Testis (tissue), 3 donors: ENCODE measurements around the gene KIF27. TPM values are rescaled to one million over a fixed set of nuclear protein-coding genes. Genes with fewer than 3 reads are reported as not detected.
"Not testable (repeated sequence)": the region's sequence is repeated elsewhere in the genome, so short reads cannot be mapped to it uniquely, and the experiment has no call there.

Source experiments
- DNase-seq: peaks from one replicate; pipeline ENCODE4 v3.0.0-alpha.2; 2019
- H3K27ac ChIP-seq, 2 donors: fragments of 200-600 bp; sonication (generic); one replicate each; pipeline ENCODE4 v1.5.1; 2019
- H3K27me3 ChIP-seq: fragments of 200-600 bp; sonication (generic); one replicate; pipeline ENCODE4 v1.5.1; 2019
- H3K36me3 ChIP-seq: fragments of 200-600 bp; sonication (generic); one replicate; pipeline ENCODE4 v1.5.1; 2017; ENCODE audit warnings: low read depth; ENCODE audit errors: missing control alignments
- H3K4me1 ChIP-seq: fragments of 200-600 bp; sonication (generic); one replicate; pipeline ENCODE4 v1.5.1; 2019
- H3K4me3 ChIP-seq, 2 donors: fragments of 200-600 bp; sonication (generic); one replicate each; pipeline ENCODE4 v1.5.1; 2017 to 2019
- H3K9me3 ChIP-seq: fragments of 200-600 bp; sonication (generic); one replicate; pipeline ENCODE4 v1.5.1; 2017
- WGBS, 2 donors: methylation state at CpG; one replicate each; pipeline ENCODE4 v1.1.5; 2018; 5-methylcytosine and 5-hydroxymethylcytosine counted together
- intact Hi-C: fragments of 100-400 bp; cut with DNase I; formaldehyde crosslinking; loops from one replicate; pipeline ENCODE4 v1.15.1; 2023; ENCODE audit warnings: low total_unique reads
- polyA plus RNA-seq: library from polyadenylated mRNA; stranded (reverse); fragments of 350-450 nt; fragmentation: Illumina TruSeq; extraction: RNeasy Lipid Tissue Mini Kit (QIAGEN cat#74804); gene quantifications from one replicate; pipeline ENCODE4 v1.2.3, GENCODE V29; 2014; ENCODE audit warnings: low read depth, low replicate concordance; ENCODE audit not compliant: insufficient read depth
- total RNA-seq, 2 donors: library from RNA; depleted of rRNA; stranded (reverse); fragments of >200 nt; gene quantifications; one replicate each; pipeline ENCODE4 v1.2.3, GENCODE V29; 2016

Gene KIF27
- total and polyA plus RNA-seq, 3 donors from 2014 or later: 16.1 to 29.4 (median 22.5) TPM

DNA sequence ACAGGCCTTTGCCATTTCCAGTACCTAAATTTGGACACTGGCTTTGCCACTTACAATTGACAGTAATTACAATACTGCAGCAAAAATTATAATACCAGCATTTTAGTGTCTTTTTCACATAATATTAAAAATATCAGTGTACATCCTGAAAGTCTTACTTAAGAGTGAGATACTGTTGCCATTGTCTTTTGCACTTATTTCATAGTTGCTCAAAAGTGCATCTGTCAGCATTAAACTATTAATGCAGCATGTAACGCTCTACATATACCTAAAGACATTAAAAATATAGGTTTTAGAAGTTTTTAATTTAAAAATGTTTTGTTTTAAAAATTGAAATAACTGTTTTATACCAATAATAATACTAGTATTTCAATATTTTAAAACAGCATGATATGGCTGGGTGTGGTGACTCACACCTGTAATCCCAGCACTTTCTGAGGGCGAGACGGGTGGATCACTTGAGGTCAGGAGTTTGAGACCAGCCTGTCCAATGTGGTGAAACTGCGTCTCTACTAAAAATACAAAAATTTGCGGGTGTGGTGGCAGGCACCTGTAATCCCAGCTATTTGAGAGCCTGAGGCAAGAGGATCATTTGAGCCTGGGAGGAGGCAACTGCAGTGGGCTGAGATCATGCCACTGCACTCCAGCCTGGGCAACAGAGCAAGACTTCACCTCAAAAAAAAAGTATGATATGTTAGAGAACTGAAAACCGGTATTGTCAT lies 39.4 kb downstream of the KIF27 start:
- WGBS, 2 donors: 93 to 98% methylated on average over 6 of the region's 6 CpGs
- H3K27me3 ChIP-seq, H3K36me3 ChIP-seq, H3K9me3 ChIP-seq, H3K4me1 ChIP-seq, DNase-seq, H3K4me3 ChIP-seq, H3K27ac ChIP-seq, intact Hi-C loops: not testable (repeated sequence)

DNA sequence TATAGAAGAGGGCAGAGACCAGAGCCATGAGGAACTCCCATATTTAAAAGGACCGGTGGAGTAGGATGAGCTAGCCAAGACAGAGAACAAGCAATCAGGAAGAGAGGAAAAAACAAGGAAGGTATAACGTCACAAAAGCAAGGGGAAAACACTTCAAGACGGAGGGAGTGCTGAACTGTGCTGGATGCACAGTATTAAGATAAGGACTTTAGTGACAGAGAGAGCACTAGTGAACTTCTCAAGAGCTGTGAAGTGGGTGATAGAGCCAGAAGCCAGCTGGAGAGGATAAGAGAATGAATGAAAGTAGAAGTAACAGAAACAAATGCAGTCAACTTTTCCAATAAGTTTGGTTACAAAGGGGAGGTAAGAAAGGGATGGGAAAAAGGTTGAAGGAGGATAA lies 45.7 kb downstream of the KIF27 start:
- H3K36me3 ChIP-seq, DNase-seq, H3K4me3 ChIP-seq, H3K27me3 ChIP-seq, H3K9me3 ChIP-seq, H3K27ac ChIP-seq, intact Hi-C loops, H3K4me1 ChIP-seq: not testable (repeated sequence)
- 86 to 95% methylated on average over 3 of the region's 3 CpGs for WGBS, 2 donors

DNA sequence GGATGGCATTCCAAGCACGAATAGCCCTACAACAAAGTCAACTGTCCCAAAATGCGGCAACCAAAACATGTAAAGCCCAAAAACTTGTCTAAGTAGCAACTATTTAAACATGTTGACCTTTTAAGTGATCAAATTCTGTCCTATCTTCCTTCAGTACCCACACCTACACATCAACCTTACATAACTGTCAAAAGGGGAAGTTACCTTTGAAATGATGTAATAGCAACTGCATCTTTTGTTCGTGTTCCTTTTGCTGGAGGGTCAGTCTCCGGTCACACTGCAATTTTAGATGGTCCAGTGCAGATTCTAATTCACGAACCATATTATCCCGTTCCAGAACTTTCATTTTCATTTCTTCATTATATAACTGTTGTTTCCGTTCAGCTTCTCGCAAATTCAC lies 71.3 kb downstream of the KIF27 start:
- intact Hi-C loops, H3K27me3 ChIP-seq, H3K27ac ChIP-seq, DNase-seq, H3K9me3 ChIP-seq, H3K36me3 ChIP-seq, H3K4me1 ChIP-seq, H3K4me3 ChIP-seq: not testable (repeated sequence)
- WGBS, 2 donors: 92% methylated on average over 8 of the region's 8 CpGs

DNA sequence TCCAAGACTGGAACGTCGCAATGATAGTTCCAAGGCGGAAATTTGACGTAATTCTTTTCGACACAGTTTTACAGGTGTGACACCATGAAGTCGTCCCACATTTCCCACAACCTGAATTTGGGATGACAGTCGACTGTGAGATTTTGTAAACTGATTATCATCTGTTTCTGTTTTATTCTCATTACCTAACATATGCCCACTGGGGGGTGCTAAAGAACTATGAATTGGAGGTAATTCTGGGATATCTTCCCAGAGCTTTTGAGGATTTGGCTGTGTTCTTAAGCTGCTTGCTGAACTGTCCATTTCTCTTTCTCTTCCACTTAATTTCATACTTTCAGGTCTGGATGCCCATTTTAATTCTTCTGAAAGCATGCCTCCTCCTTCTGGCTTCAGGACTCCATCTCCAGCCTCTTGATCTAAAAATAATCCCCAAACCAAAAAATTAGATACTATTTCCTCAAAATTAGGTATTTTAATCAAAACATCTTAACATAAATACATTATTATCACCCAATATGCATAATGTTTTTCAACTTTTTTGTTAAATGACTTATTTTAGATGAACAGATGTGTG lies 84.1 kb downstream of the KIF27 start:
- intact Hi-C loops, H3K4me1 ChIP-seq, H3K9me3 ChIP-seq, H3K27me3 ChIP-seq, DNase-seq, H3K36me3 ChIP-seq, H3K4me3 ChIP-seq, H3K27ac ChIP-seq: not testable (repeated sequence)
- WGBS, 2 donors: 75 to 77% methylated on average over 7 of the region's 7 CpGs

DNA sequence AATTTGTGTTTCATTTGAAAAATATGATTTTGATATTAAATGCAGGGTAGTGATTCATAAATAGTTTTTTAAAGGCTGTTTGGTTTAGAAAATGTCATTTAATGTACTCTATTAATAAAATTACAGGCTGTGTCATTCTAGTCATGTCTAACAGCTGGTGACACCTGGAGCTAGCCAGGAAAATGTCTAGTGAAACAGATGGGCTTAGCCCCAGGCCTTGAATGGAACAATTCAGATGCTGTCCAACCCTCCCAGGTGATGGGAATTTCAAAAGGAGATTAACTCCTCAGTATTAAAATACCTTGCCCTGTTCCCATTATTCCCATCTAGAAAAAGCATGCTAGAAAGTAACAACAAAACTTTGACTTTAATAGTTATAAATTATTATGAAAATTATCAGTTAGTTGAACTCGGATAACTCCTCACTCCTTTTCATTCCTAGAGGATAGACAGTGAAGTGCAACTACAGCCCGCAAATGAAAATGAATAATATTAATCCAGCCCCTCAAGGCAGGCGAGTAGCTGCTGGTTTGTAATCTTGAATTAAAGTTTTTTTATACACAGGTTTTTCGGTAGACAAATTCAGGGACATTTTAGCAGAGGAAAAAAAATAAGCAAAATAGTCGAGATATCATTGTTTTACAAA lies 90.7 kb downstream of the KIF27 start:
- H3K4me3 ChIP-seq, H3K27ac ChIP-seq, H3K36me3 ChIP-seq, intact Hi-C loops, H3K9me3 ChIP-seq, H3K27me3 ChIP-seq, DNase-seq, H3K4me1 ChIP-seq: not testable (repeated sequence)
- WGBS, 2 donors: 79 to 80% methylated on average over 5 of the region's 5 CpGs

DNA sequence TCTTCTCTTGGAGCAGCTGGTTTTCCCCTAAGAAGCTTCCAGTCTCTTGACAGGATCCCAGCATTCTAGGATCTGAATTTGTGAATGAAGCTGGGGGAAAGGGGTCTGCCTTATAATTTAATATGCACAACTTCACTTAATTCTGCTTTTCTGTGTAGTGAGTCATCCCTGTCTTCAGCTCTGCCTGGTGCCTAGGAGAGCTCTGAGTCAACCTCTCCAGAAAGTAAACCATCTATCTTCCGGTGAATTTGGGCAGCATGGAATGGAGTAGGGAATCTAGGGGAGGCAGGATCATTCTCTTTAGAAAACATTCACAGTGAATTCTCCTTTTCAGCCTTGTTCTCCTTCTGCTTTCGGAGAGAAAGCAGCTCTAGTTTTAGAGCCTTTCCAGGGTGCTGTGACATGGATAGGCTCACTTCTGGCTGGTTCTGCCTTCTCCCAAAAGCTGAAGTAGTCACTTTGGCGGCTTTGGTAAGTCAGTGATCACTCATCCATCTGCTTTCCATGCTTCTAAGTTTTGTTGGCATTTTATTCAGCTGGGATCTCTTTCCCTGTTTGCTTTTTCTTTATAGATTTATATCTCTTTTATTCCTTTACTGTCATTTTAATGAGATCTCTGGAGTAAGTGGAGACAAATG lies 96.1 kb downstream of the KIF27 start:
- 83 to 89% methylated on average over 3 of the region's 3 CpGs for WGBS, 2 donors

DNA sequence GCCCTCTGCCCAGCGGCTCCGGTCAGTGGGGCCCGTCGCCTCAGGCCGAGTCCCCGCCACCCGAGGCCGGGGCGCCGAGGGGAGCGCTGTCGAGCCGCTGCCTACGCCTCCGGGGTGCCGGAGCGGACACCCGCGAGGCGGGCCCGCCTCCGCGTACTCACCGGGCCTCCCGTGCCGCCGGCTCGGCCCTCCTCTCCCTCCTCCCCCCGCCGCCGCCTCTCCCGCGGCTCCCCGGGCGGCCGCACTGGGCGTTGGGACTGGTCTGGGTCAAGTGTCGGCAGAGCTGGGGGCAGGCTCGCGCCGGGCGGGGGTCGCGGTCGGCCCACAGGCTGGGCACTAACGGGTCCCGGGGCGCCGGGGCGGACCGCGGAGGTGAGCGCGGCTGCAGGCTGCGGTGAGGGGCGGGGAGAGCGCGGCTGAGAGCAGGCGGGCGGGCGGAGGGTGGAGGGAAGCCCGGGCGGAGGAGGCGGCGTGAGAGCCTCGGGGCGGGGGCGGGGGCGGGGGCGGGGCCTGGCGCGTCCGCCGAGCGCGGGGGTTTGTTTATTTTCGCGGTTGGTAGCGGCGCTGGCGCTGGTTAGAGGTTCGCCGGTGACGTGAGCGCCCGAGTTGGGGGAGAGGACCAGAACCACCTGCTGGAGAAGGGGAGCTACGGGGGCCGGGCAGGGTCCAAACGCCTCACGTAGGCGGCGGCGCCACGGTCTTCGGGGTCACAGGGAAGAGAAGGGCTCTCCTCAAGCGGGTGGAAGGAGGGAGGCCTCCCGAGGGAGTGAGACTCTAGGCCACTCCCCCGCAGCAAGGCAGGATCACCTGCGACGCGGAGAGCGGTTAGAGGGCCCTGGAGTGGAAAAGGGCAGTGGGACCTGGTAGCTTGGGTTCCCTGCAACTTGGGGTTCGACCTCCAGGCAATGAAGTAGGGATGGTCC lies 103.6 kb downstream of the KIF27 start, which contains the start of gene GKAP1:
Gene GKAP1 (minus strand): TSS at position 414 of the 923 bp plus-strand sequence. CDS start 11,252 bp downstream, outside the sequence.
- intact Hi-C loops, H3K9me3 ChIP-seq, H3K27me3 ChIP-seq, H3K36me3 ChIP-seq, H3K4me1 ChIP-seq: not testable (repeated sequence)
- DNase-seq: peak; percentile 88
- peak within 1 kb of the TSS; percentile 77 to 88 for H3K4me3 ChIP-seq
- WGBS, 2 donors: 0 to 1% methylated on average over 7 to 79 of the region's 103 CpGs
- peak within 1 kb of the TSS; percentile 82 to 90 for H3K27ac ChIP-seq

More for the DNA sequence above, 96.1 kb downstream of the KIF27 start:
- H3K4me1 ChIP-seq, H3K9me3 ChIP-seq, intact Hi-C loops, H3K27me3 ChIP-seq, DNase-seq, H3K36me3 ChIP-seq, H3K4me3 ChIP-seq, H3K27ac ChIP-seq: not testable (repeated sequence)

DNA sequence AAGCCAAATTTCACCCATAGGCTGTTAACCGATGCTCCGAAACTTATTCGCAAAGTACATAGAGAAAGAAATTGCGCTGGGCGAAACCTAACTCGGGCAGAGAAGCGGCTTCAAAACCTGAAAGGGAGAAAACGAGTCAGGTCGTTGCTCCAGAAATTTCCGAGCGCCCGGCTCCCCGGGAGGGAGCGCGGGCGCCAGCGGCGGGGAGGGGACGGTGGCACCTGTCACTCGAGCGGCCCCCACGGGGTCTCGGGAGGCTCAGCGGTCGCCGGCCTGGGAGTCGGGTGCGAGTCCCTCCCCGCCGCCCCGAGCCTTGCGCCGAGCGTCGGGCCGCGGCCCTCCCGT lies 104.2 kb downstream of the KIF27 start:
- H3K4me1 ChIP-seq, intact Hi-C loops, H3K9me3 ChIP-seq, H3K36me3 ChIP-seq, H3K27me3 ChIP-seq: not testable (repeated sequence)
- DNase-seq: peak; percentile 31
- H3K27ac ChIP-seq: peak overlapping the region; percentile 82 to 90
- WGBS, 2 donors: 0% methylated on average over 20 to 27 of the region's 38 CpGs
- peak overlapping the region; percentile 77 to 88 for H3K4me3 ChIP-seq

DNA sequence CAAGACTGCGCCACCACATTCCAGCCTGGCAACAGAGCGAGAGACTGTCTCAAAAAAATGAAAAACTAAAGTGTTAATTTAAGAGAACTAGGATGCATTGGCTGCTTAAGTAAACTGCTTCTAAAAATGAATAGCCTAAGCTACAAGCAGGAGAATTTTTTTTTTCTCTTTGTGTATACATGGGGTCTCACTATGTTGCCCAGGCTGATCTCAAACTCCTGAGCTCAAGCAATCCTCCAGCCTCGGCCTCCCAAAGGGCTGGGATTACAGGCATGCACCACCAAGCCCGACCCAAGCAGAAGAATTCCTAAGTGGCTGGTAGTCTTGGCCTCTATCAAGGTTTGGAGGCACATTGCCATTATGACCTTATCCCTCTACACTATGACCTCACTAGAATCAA lies 106.1 kb downstream of the KIF27 start:
- WGBS, 2 donors: 93 to 94% methylated on average over 4 of the region's 4 CpGs
- intact Hi-C loops, DNase-seq: not testable (repeated sequence)

DNA sequence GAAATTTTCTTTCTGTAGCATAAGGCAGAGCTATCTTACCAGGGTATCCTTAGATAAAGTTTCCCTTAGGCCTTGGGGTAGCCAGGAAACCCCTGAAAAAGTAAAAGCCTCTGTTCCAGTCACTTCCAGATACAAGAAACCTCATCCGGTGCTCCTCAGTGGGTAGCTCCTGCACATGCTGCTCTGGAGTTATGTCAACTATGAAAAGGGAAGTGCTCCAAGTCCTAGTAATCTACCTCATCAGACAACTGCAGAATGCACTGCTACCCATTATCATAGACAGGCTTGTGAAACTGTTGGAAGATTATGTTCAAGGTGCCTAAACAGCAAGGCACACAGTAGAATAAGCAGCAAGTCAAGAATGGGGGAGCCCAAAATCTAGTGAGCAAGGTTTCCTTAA lies 112.0 kb downstream of the KIF27 start:
- H3K27ac ChIP-seq, H3K9me3 ChIP-seq, H3K4me3 ChIP-seq, H3K27me3 ChIP-seq, intact Hi-C loops, H3K36me3 ChIP-seq, DNase-seq, H3K4me1 ChIP-seq: not testable (repeated sequence)
- WGBS, 2 donors: 40 to 65% methylated on average over 1 of the region's 1 CpG

More for the DNA sequence above, 106.1 kb downstream of the KIF27 start:
- H3K27ac ChIP-seq, H3K4me3 ChIP-seq, H3K36me3 ChIP-seq, H3K27me3 ChIP-seq, H3K4me1 ChIP-seq, H3K9me3 ChIP-seq: not testable (repeated sequence)

DNA sequence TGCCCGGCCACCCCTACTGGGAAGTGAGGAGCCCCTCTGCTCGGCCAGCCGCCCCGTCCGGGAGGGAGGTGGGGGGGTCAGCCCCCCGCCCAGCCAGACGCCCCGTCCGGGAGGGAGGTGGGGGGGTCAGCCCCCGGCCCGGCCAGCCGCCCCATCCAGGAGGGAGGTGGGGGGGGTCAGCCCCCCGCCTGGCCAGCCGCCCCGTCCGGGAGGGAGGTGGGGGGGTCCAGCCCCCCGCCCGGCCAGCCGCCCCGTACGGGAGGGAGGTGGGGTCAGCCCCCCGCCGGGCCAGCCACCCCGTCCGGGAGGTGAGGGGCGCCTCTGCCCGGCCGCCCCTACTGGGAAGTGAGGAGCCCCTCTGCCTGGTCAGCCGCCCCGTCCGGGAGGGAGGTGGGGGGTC lies 116.8 kb downstream of the KIF27 start:
- intact Hi-C loops, DNase-seq, H3K4me1 ChIP-seq, H3K9me3 ChIP-seq, H3K36me3 ChIP-seq, H3K27me3 ChIP-seq, H3K4me3 ChIP-seq, H3K27ac ChIP-seq: not testable (repeated sequence)
- no CpG with 5 or more reads among the region's 31 CpGs for WGBS, 2 donors
